GM19397 (cell line): ENCODE data around the gene PADI3.
"Not testable (repeated sequence)": the region's sequence is repeated elsewhere in the genome, so short reads cannot be mapped to it uniquely, and the experiment has no call there.

Experiments used
- ATAC-seq: cut with Tn5 transposase; IDR thresholded peaks from one replicate; pipeline ENCODE4 v1.9.1; 2021; ENCODE audit warnings: mild to moderate bottlenecking, moderate library complexity; ENCODE audit not compliant: unreplicated experiment

The PADI3 gene

GRCh38 chr1:17321857-17322390 is 73.0 kb downstream of the PADI3 start:
- not testable (repeated sequence) for ATAC-seq

DNA sequence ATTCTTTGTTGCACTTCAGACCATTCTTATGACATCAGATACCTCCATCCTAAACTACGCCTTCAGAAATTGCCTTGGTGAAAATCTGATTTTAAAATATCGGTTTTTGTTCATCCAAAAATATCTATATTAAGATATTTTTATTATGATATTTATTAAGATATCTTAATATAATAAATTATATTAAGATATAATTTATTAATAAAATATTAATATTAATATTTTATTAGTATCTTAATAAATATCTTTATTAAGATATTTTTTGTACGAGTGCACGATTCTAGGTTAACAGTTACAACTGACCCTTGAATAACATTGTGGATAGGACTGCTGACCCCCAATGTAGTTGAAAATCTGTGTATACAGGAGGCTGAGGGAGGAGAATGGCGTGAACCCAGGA is 80.0 kb downstream of the PADI3 start:
- no peak for ATAC-seq

GRCh38 chr1:17329610-17330009 is 80.7 kb downstream of the PADI3 start:
- no peak for ATAC-seq

DNA sequence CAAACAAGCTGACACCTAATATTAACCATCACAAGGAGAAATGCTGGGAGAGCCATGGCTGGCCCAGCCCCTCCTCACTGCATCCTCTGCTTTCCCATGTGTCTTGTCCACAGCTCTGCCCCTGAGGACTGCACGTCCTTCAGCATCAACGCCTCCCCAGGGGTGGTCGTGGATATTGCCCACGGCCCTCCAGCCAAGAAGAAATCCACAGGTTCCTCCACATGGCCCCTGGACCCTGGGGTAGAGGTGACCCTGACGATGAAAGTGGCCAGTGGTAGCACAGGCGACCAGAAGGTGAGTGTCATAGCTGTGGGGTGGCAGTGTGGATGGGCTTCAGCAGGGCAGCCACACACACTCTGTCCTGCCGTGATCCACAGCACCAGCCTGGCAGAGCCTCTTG is 82.0 kb downstream of the PADI3 start:
- no peak for ATAC-seq

DNA sequence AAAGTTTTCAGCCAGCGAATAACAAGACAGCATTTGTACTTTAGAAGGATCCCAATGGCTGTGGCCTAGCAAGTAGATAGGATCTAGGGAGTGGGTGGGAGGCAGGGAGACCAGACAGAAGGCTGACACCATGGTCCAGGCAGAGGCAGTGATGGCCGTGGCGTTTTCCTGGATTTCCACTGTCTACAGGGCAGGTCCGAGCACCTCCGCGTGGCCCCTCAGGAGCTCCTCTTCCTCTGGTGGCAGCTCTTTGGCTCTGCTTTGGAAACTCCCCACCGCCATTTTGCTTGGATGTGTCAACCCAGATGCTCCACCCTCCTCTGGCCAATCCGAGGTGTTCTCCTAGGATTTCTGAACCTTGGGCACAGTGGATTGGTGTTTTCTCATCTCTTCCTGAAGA is 84.2 kb downstream of the PADI3 start:
- no peak for ATAC-seq
